Body of pancreas (tissue), 4 donors: Measurements from ENCODE around the gene FPR1.

Experiments used
- CTCF ChIP-seq, 7 experiments: fragments of 450-650 bp in 4 of 7; fragments of 200-600 bp in 3 of 7; sonication (generic) in 3 of 7; IDR thresholded peaks; one replicate each; pipeline ENCODE4 v1.5.1; 2016 to 2019; ENCODE audit warnings: antibody characterized with exemption in 7 of 7
- POLR2A ChIP-seq, 3 donors: fragments of 450-650 bp; IDR thresholded peaks; one replicate each; pipeline ENCODE4 v1.6.1; 2016; ENCODE audit warnings: antibody characterized with exemption in 3 of 3, mild to moderate bottlenecking in 2 of 3

- TF ChIP-seq CTCF (IDR thresholded peaks at IDR 0.05) (no peak), POLR2A (IDR thresholded peaks at IDR 0.05) (no peak)
Measured at GRCh38 chr19:51783372-51783771, 31.7 kb upstream of the FPR1 start.
